Lung (tissue), 12 donors: ENCODE measurements around the gene LARGE1. TPM values are rescaled to one million over a fixed set of nuclear protein-coding genes. Genes with fewer than 3 reads are reported as not detected.

Experiments
- ATAC-seq: fragments of 200-7000 bp; cut with Tn5 transposase; one replicate; pipeline ENCODE4 v1.9.1; 2020; ENCODE audit warnings: moderate number of reproducible peaks; ENCODE audit not compliant: insufficient read depth, low FRiP score
- DNase-seq, 3 donors: peaks; one replicate each; pipeline ENCODE4 v3.0.0-alpha.2; 2013 to 2017
- H3K27ac ChIP-seq, 2 donors: one replicate each; pipeline ENCODE4 v1.5.1; 2013; ENCODE audit warnings: mild to moderate bottlenecking in 2 of 2, moderate library complexity in 2 of 2, control low read depth in 1 of 2, inconsistent platforms in 1 of 2, low read depth in 1 of 2, low read length in 1 of 2
- H3K27me3 ChIP-seq, 3 donors: one replicate each; pipeline ENCODE4 v1.5.1; 2013; ENCODE audit warnings: low read length in 2 of 3; ENCODE audit not compliant: control insufficient read depth in 3 of 3, insufficient read depth in 3 of 3
- H3K36me3 ChIP-seq, 4 donors: one replicate each; pipeline ENCODE4 v1.5.1; 2013; ENCODE audit warnings: low read length in 4 of 4, mild to moderate bottlenecking in 1 of 4, moderate library complexity in 1 of 4; ENCODE audit not compliant: control insufficient read depth in 4 of 4, insufficient read depth in 4 of 4
- H3K4me1 ChIP-seq, 5 donors: one replicate each; pipeline ENCODE4 v1.5.1; 2013; ENCODE audit warnings: low read length in 5 of 5, mild to moderate bottlenecking in 2 of 5, moderate library complexity in 1 of 5; ENCODE audit not compliant: control insufficient read depth in 5 of 5, insufficient read depth in 5 of 5
- H3K4me3 ChIP-seq: one replicate; pipeline ENCODE4 v1.5.1; 2013; ENCODE audit warnings: mild to moderate bottlenecking, control low read depth, moderate library complexity
- H3K9ac ChIP-seq, 2 donors: one replicate each; pipeline ENCODE4 v1.5.1; 2013; ENCODE audit warnings: low read length in 2 of 2, control low read depth in 1 of 2; ENCODE audit not compliant: insufficient read depth in 1 of 2
- H3K9me3 ChIP-seq, 4 donors: one replicate each; pipeline ENCODE4 v1.5.1; 2013; ENCODE audit warnings: low read length in 3 of 4, mild to moderate bottlenecking in 1 of 4, moderate library complexity in 1 of 4; ENCODE audit not compliant: control insufficient read depth in 4 of 4, insufficient read depth in 3 of 4
- WGBS, 2 donors: extraction: QIAGEN DNeasy Blood & Tissue Kit; methylation state at CpG; one replicate each; pipeline ENCODE4 v1.1.7; 2013; 5-methylcytosine and 5-hydroxymethylcytosine counted together
- polyA plus RNA-seq, 2 donors: library from polyadenylated mRNA; stranded (reverse); fragments of 200-250 nt; gene quantifications; one replicate each; pipeline ENCODE4 v1.2.1, GENCODE V29; 2013
- total RNA-seq, 2 donors: library from RNA; depleted of rRNA in 1 of 2; stranded (reverse); fragments of >200 nt in 1 of 2; gene quantifications; one replicate each; pipeline ENCODE4 v1.2.1, GENCODE V29; 2014 to 2021
- TF ChIP-seq, protein P1 (sequence below): IDR thresholded peaks from 2 replicates; pipeline ENCODE4 v1.5.1; 2012; ENCODE audit warnings: mild to moderate bottlenecking; ENCODE audit errors: control extremely low read depth, extremely low read depth
- donor health status: control.
- donor health status: control.
- donor health status: Bipolar disorder and iron deficiency.
- donor health status: healthy.
- donor health status: DM: yes; HTN: yes; CAD: no.

LARGE1 gene
- total and polyA plus RNA-seq, 4 donors = 2.9 to 41.1 (median 15.4) TPM

DNA sequence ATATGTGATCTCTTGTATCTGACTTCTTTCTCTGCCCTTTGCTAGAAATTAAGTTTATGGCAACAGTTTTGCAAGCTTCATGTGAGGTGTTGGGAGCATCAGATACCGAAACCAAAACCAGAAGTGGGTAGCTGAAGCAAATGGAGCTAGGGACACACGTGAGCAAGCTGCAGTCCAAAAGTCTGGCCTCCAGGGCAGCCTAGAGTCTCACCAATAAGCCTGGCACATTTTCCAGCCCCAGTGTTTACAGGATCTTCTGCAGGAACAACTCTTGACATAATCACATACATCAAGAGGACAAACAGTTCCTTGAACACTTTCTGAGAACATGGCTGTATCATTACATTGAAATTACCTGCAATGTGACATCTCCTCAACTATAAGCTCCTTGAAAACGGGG lies 114.1 kb downstream of the LARGE1 start:
- DNase-seq (peak in 1 of 3 donors; percentile 27), ATAC-seq (no peak)
- Histone ChIP-seq H3K9ac (no peak overlapping the region), H3K27ac (no peak overlapping the region), H3K36me3 (no peaks in the 10 kb centered on the region), H3K9me3 (no peaks in the 10 kb centered on the region), H3K4me3 (no peak overlapping the region), H3K4me1 (peaks cover 3 to 36% (median 10%) of the 10 kb centered on the region in 5 donors), H3K27me3 (no peaks in the 10 kb centered on the region)
- 32 to 38% methylated on average over 3 of the region's 3 CpGs for WGBS, 2 donors
- TF ChIP-seq, protein P1, sequence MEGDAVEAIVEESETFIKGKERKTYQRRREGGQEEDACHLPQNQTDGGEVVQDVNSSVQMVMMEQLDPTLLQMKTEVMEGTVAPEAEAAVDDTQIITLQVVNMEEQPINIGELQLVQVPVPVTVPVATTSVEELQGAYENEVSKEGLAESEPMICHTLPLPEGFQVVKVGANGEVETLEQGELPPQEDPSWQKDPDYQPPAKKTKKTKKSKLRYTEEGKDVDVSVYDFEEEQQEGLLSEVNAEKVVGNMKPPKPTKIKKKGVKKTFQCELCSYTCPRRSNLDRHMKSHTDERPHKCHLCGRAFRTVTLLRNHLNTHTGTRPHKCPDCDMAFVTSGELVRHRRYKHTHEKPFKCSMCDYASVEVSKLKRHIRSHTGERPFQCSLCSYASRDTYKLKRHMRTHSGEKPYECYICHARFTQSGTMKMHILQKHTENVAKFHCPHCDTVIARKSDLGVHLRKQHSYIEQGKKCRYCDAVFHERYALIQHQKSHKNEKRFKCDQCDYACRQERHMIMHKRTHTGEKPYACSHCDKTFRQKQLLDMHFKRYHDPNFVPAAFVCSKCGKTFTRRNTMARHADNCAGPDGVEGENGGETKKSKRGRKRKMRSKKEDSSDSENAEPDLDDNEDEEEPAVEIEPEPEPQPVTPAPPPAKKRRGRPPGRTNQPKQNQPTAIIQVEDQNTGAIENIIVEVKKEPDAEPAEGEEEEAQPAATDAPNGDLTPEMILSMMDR = no peak

DNA sequence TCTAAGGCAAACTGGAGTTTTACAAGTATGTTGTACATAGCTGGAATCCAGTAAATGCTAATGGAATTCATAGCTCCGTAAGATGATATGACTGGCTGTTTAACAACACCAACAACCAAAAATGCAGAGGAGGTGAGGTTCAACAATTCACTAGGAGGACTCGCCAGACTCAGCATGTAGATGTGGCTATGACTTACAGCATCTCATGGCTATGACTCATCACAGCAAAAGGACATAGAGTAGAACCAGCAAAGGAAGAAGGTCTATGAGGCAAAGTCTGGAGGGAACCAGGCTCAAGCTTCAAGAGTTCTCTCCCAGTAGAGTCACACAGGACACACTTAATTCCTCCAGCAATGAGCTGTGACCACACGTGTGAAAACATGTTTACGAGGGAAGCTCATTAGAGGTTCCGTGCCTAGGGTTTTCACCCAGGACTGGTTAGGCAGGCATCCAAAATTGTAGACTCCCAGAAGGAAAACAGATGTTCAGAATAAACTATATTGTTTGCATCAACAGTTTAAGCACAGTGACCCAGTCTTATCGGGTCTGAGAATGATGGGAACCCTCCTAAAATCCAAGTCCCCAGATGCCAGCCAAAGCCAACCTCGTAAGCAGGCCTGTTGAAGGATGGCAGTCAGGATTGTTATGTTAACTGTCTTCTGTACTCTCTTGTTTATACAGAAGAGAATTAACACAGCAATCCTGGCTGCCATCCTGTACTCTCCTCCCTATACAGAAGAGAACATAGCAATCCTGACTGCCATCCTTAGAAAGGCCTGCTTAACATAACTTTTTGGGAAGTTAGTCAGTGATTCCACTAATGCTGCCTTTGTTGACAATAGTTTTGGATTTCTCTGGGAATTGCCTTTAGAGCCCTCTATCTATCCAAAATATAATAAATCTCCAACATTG lies 116.6 kb downstream of the LARGE1 start:
- Histone ChIP-seq H3K36me3 (no peaks in the 10 kb centered on the region), H3K4me3 (no peak overlapping the region), H3K27me3 (no peaks in the 10 kb centered on the region), H3K9me3 (no peaks in the 10 kb centered on the region), H3K27ac (peak overlapping the region in 1 of 2 donors; percentile 13), H3K9ac (no peak overlapping the region), H3K4me1 (peaks cover 0 to 32% (median 6%) of the 10 kb centered on the region in 5 donors)
- ATAC-seq (no peak), DNase-seq (peak; percentile 45 to 80 (median 78))
- WGBS, 2 donors = 79 to 86% methylated on average over 7 of the region's 7 CpGs
- TF ChIP-seq, protein P1 = no peak

DNA sequence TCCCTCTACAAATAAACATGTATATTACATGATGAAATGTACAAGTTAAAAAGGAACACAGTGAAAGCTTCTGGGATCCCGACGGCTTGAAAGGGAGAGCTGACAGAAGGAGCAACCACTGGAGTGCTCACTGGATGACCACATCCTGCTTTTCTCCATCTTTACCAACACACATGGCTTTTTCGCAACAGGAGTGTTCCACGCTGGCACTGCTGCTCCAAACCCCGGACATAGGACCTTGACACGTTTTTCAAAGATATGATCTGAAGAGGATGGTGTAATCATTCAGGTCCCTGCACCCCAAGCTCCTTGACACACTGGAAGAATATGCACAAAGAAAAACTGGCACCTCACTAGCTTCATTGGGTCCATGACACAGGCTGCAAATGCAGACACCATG lies 121.9 kb downstream of the LARGE1 start:
- TF ChIP-seq, protein P1 = no peak
- H3K4me3 ChIP-seq = no peak overlapping the region
- 57 to 63% methylated on average over 6 of the region's 6 CpGs for WGBS, 2 donors
- DNase-seq (no peak), ATAC-seq (no peak)
- H3K27me3 ChIP-seq = no peaks in the 10 kb centered on the region
- no peaks in the 10 kb centered on the region for H3K9me3 ChIP-seq
- H3K9ac ChIP-seq = no peak overlapping the region
- no peaks in the 10 kb centered on the region for H3K36me3 ChIP-seq
- no peak overlapping the region for H3K27ac ChIP-seq
- H3K4me1 ChIP-seq = peaks cover 0 to 6% (median 2%) of the 10 kb centered on the region in 5 donors
